B cell (primary cell): Measurements from ENCODE around the gene GALNT18. TPM values are rescaled to one million over a fixed set of nuclear protein-coding genes. Genes with fewer than 3 reads are reported as not detected.

Experiments
- ATAC-seq: fragments of 200-7000 bp; cut with Tn5 transposase; one replicate; pipeline ENCODE4 v1.10.0; 2021; ENCODE audit warnings: low read depth, mild to moderate bottlenecking, moderate number of reproducible peaks, moderate library complexity
- CTCF ChIA-PET: fragments of 350-600 bp; sonication (Branson Sonifier 250); formaldehyde crosslinking; loops from one replicate; lab custom pipeline; 2021; ENCODE audit warnings: antibody characterized with exemption, inconsistent platforms; lab: Charles Lee
- POLR2A ChIA-PET: fragments of 350-600 bp; sonication (Branson Sonifier 250); formaldehyde crosslinking; loops from one replicate; lab custom pipeline; 2021; ENCODE audit warnings: antibody characterized with exemption; lab: Charles Lee
- DNase-seq: peaks from one replicate; pipeline ENCODE4 v3.0.0; 2013
- H2AFZ ChIP-seq: 2 replicates; pipeline ENCODE4 v1.6.1; 2012; ENCODE audit warnings: mild to moderate bottlenecking, low read depth, low read length; ENCODE audit not compliant: insufficient read depth, poor library complexity, severe bottlenecking
- H3K27ac ChIP-seq, 2 donors: 1 replicate in 1 of 2; 2 replicates in 1 of 2; pipeline ENCODE4 v1.5.1; 2012 to 2013; ENCODE audit warnings: low read length in 2 of 2, mild to moderate bottlenecking in 2 of 2, moderate library complexity in 1 of 2
- H3K27me3 ChIP-seq, 4 experiments: fragments of 200-600 bp in 1 of 4; sonication (generic) in 1 of 4; replicated peaks in 1 of 4; 1 replicate in 2 of 4; 2 replicates in 2 of 4; pipeline versions ENCODE4 v1.6.1 to v1.7.0; 2013 to 2016; ENCODE audit warnings: low read length in 3 of 4, mild to moderate bottlenecking in 2 of 4, mixed read lengths in 1 of 4, moderate library complexity in 1 of 4; ENCODE audit not compliant: insufficient read depth in 4 of 4, control insufficient read depth in 3 of 4; ENCODE audit errors: control extremely low read depth in 1 of 4
- H3K36me3 ChIP-seq, 2 experiments: replicated peaks in 1 of 2; 1 replicate in 1 of 2; 2 replicates in 1 of 2; pipeline versions ENCODE4 v1.6.1 to v1.7.1; 2013; ENCODE audit warnings: low read length in 1 of 2; ENCODE audit not compliant: insufficient read depth in 2 of 2, control insufficient read depth in 1 of 2; ENCODE audit errors: control extremely low read depth in 1 of 2, extremely low read depth in 1 of 2
- H3K4me1 ChIP-seq, 2 donors: fragments of 200-600 bp in 1 of 2; sonication (generic) in 1 of 2; 1 replicate in 1 of 2; 2 replicates in 1 of 2; pipeline versions ENCODE4 v1.5.1 to v1.6.1; 2013 to 2017; ENCODE audit warnings: low read length in 2 of 2; ENCODE audit not compliant: control insufficient read depth in 2 of 2, insufficient read depth in 2 of 2
- H3K4me2 ChIP-seq: replicated peaks from 2 replicates; pipeline ENCODE3; 2012; ENCODE audit warnings: mild to moderate bottlenecking, low read depth, low read length; ENCODE audit not compliant: poor library complexity, severe bottlenecking
- H3K4me3 ChIP-seq, 5 experiments: fragments of 200-600 bp in 1 of 5; sonication (generic) in 1 of 5; 1 replicate in 3 of 5; 2 replicates in 2 of 5; pipeline versions ENCODE4 v1.5.1 to v1.7.0; 2011 to 2016; ENCODE audit warnings: low read length in 4 of 5, mild to moderate bottlenecking in 4 of 5, low read depth in 2 of 5, control low read depth in 1 of 5, moderate library complexity in 1 of 5; ENCODE audit not compliant: insufficient read depth in 1 of 5; ENCODE audit errors: control extremely low read depth in 1 of 5, extremely low read depth in 1 of 5
- H3K79me2 ChIP-seq: fragments of 200-600 bp; sonication (generic); one replicate; pipeline ENCODE4 v1.6.0; 2016; ENCODE audit warnings: low read length; ENCODE audit not compliant: control insufficient read depth, insufficient read depth
- H3K9ac ChIP-seq: fragments of 200-600 bp; sonication (generic); 2 replicates; pipeline ENCODE4 v1.6.1; 2017; ENCODE audit warnings: mild to moderate bottlenecking, low read length, moderate library complexity
- H3K9me3 ChIP-seq, 3 donors: one replicate each; pipeline versions ENCODE4 v1.6.1 to v1.7.1; 2013; ENCODE audit warnings: low read length in 2 of 3; ENCODE audit not compliant: control insufficient read depth in 2 of 3, insufficient read depth in 1 of 3; ENCODE audit errors: control extremely low read depth in 1 of 3
- H4K20me1 ChIP-seq: 2 replicates; pipeline ENCODE4 v1.6.0; 2012; ENCODE audit warnings: mild to moderate bottlenecking, low read length; ENCODE audit not compliant: insufficient read depth, control insufficient read depth, poor library complexity, severe bottlenecking
- H3K27ac Mint-ChIP-seq: one replicate; pipeline ENCODE4 v1.8.0; 2021; ENCODE audit warnings: mixed read lengths
- H3K27me3 Mint-ChIP-seq: one replicate; pipeline ENCODE4 v1.8.0; 2021; ENCODE audit warnings: mixed read lengths
- H3K4me1 Mint-ChIP-seq: one replicate; pipeline ENCODE4 v1.8.0; 2021; ENCODE audit warnings: mixed read lengths
- H3K4me3 Mint-ChIP-seq: one replicate; pipeline ENCODE4 v1.8.0; 2021; ENCODE audit warnings: mixed read lengths
- H3K9me3 Mint-ChIP-seq: one replicate; pipeline ENCODE4 v1.8.0; 2022; ENCODE audit warnings: mixed read lengths; ENCODE audit not compliant: insufficient read depth
- CTCF ChIP-seq: fragments of 200-600 bp; IDR thresholded peaks from one replicate; pipeline ENCODE4 v1.8.0; 2022; ENCODE audit warnings: antibody characterized with exemption, mild to moderate bottlenecking
- EZH2 ChIP-seq: IDR thresholded peaks from 2 replicates; pipeline ENCODE4 v1.6.1; 2012; ENCODE audit warnings: borderline replicate concordance, low read depth, mild to moderate bottlenecking, moderate library complexity, low read length; ENCODE audit not compliant: insufficient read depth, poor library complexity, severe bottlenecking
- WGBS: methylation state at CpG from one replicate; pipeline ENCODE4 v1.1.5; 2013; ENCODE audit warnings: missing lambda C conversion rate; ENCODE audit not compliant: insufficient coverage; 5-methylcytosine and 5-hydroxymethylcytosine counted together
- intact Hi-C: fragments of 100-400 bp; cut with micrococcal nuclease; formaldehyde crosslinking; loops from one replicate; pipeline ENCODE4 v1.10.0; 2022
- polyA plus RNA-seq: library from polyadenylated mRNA; depleted of rRNA; stranded (reverse); fragments of >200 nt; gene quantifications from 2 replicates; pipeline ENCODE4 v1.2.3, GENCODE V29; 2012
- total RNA-seq, 2 donors: library from RNA; stranded (reverse); fragments of 120-200 nt in 1 of 2; gene quantifications; 1 replicate in 1 of 2; 2 replicates in 1 of 2; pipeline versions ENCODE4 v1.2.3 to v1.2.4, GENCODE V29; 2013 to 2022

GALNT18 gene
- total and polyA plus RNA-seq, 2 donors (not counting 1 experiment from before 2014, with no cell fraction given) = not detected

GRCh38 chr11:11532574-11532973, 89.2 kb downstream of the GALNT18 start:
- no peaks in the 10 kb centered on the region for H3K4me1 Mint-ChIP-seq
- no peaks in the 10 kb centered on the region for H3K9me3 Mint-ChIP-seq
- Histone ChIP-seq H3K9me3 (peaks cover 0 to 2% (median 1%) of the 10 kb centered on the region in 3 donors), H3K9ac (no peak overlapping the region), H4K20me1 (no peaks in the 10 kb centered on the region), H2AFZ (no peak overlapping the region), H3K4me1 (no peaks in the 10 kb centered on the region), H3K36me3 (no peaks in the 10 kb centered on the region), H3K27me3 (no peaks in the 10 kb centered on the region), H3K4me3 (no peak overlapping the region), H3K4me2 (no peak overlapping the region), H3K27ac (no peak overlapping the region), H3K79me2 (no peaks in the 10 kb centered on the region)
- 92% methylated on average over 2 of the region's 2 CpGs for WGBS
- intact Hi-C loops = no loop called here
- no peak overlapping the region for H3K27ac Mint-ChIP-seq
- ChIA-PET CTCF (no interaction called here), POLR2A (no interaction called here)
- ATAC-seq (no peak), DNase-seq (no peak)
- H3K4me3 Mint-ChIP-seq = no peak overlapping the region
- no peaks in the 10 kb centered on the region for H3K27me3 Mint-ChIP-seq
- TF ChIP-seq EZH2 = no peak
- no peak for TF ChIP-seq CTCF

GRCh38 chr11:11531131-11531908, 90.5 kb downstream of the GALNT18 start:
- POLR2A ChIA-PET = no interaction called here
- Histone ChIP-seq H3K79me2 (no peaks in the 10 kb centered on the region), H3K27ac (no peak overlapping the region), H3K36me3 (no peaks in the 10 kb centered on the region), H2AFZ (no peak overlapping the region), H3K9ac (no peak overlapping the region), H3K9me3 (peaks cover 0 to 2% (median 1%) of the 10 kb centered on the region in 3 donors), H3K4me1 (no peaks in the 10 kb centered on the region), H4K20me1 (no peaks in the 10 kb centered on the region), H3K27me3 (no peaks in the 10 kb centered on the region), H3K4me2 (no peak overlapping the region), H3K4me3 (no peak overlapping the region)
- H3K27ac Mint-ChIP-seq = no peak overlapping the region
- no peak overlapping the region for H3K4me3 Mint-ChIP-seq
- ATAC-seq = no peak
- no peak for DNase-seq
- no peaks in the 10 kb centered on the region for H3K27me3 Mint-ChIP-seq
- no peaks in the 10 kb centered on the region for H3K4me1 Mint-ChIP-seq
- intact Hi-C loops = no loop called here
- CTCF ChIA-PET = no interaction called here
- H3K9me3 Mint-ChIP-seq = no peaks in the 10 kb centered on the region
- WGBS = 95% methylated on average over 9 of the region's 11 CpGs
- TF ChIP-seq EZH2 (no peak), CTCF (no peak)
